DOHH2 (cell line): Measurements from ENCODE around the gene HAND2.

Source experiments
- EZH2phosphoT487 ChIP-seq: fragments of 200-600 bp; sonication (generic); IDR thresholded peaks from 2 replicates; pipeline ENCODE4 v1.6.1; 2017; ENCODE audit warnings: borderline replicate concordance, mild to moderate bottlenecking, antibody characterized with exemption, low read length, moderate library complexity, mixed read lengths
- TF ChIP-seq, protein P1 (sequence below): fragments of 200-600 bp; sonication (generic); IDR thresholded peaks from one replicate; pipeline ENCODE4 v1.5.1; 2014; ENCODE audit warnings: antibody characterized with exemption, mild to moderate bottlenecking, low read depth, low read length; ENCODE audit not compliant: poor library complexity, severe bottlenecking

DNA sequence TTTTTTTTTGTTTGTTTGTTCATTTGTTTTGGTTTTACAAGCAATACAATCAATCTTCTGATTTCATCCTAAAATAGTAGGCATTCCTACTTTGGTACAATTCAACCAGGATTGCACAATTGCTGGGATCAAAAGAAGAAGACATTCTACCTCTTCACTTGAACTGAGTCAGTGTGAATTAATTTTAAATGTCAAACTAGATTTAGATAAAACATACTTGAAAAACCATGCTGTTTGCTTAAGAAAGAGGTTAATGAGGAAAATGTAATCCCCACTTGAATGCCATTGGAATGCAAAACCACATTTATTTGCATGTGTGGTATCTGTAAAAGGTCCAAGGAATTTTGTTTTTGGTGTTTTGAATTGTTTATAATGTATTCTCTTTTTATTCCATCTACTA lies 40.5 kb downstream of the HAND2 start:
- TF ChIP-seq, protein P1, sequence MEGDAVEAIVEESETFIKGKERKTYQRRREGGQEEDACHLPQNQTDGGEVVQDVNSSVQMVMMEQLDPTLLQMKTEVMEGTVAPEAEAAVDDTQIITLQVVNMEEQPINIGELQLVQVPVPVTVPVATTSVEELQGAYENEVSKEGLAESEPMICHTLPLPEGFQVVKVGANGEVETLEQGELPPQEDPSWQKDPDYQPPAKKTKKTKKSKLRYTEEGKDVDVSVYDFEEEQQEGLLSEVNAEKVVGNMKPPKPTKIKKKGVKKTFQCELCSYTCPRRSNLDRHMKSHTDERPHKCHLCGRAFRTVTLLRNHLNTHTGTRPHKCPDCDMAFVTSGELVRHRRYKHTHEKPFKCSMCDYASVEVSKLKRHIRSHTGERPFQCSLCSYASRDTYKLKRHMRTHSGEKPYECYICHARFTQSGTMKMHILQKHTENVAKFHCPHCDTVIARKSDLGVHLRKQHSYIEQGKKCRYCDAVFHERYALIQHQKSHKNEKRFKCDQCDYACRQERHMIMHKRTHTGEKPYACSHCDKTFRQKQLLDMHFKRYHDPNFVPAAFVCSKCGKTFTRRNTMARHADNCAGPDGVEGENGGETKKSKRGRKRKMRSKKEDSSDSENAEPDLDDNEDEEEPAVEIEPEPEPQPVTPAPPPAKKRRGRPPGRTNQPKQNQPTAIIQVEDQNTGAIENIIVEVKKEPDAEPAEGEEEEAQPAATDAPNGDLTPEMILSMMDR, result no peak
- TF ChIP-seq EZH2phosphoT487, result no peak
